IMR-90 (cell line): Measurements from ENCODE around the gene NME7. TPM values are rescaled to one million over a fixed set of nuclear protein-coding genes. Genes with fewer than 3 reads are reported as not detected.

Experiments used
- ATAC-seq: fragments of 200-7000 bp; cut with Tn5 transposase; 2 replicates; pipeline ENCODE4 v1.9.1; 2020; ENCODE audit warnings: low read depth, mild to moderate bottlenecking, moderate library complexity
- BruUV-seq: library from RNA; stranded (reverse); fragments of 400-500 nt; replicated peaks from 2 replicates; lab custom pipeline; 2021; lab: Mats Ljungman, UMichigan
- CTCF ChIA-PET: fragments of 300-600 bp; formaldehyde crosslinking; extraction: SDS; loops from one replicate; lab custom pipeline; 2021; ENCODE audit warnings: antibody characterized with exemption; lab: Yijun Ruan, JAX
- POLR2A ChIA-PET: fragments of 300-600 bp; sonication (Branson Sonifier 250); formaldehyde crosslinking; loops from one replicate; lab custom pipeline; 2022; ENCODE audit warnings: antibody characterized with exemption; ENCODE audit not compliant: unreplicated experiment; lab: Charles Lee
- DNase-seq: peaks from one replicate; pipeline ENCODE4 v3.0.0; 2013
- H2AFZ ChIP-seq: replicated peaks from 2 replicates; pipeline ENCODE3; 2013; ENCODE audit warnings: low read length, mild to moderate bottlenecking; ENCODE audit not compliant: poor library complexity
- H2AK5ac ChIP-seq: 2 replicates; pipeline ENCODE4 v1.6.1; 2013; ENCODE audit warnings: low read depth, low read length, inconsistent platforms
- H2AK9ac ChIP-seq: replicated peaks from 2 replicates; pipeline ENCODE3; 2013; ENCODE audit warnings: mild to moderate bottlenecking, low read depth, low read length, moderate library complexity; ENCODE audit not compliant: poor library complexity
- H2BK120ac ChIP-seq: 2 replicates; pipeline ENCODE4 v1.6.1; 2013; ENCODE audit warnings: low read depth, low read length, inconsistent platforms
- H2BK15ac ChIP-seq: 3 replicates; pipeline ENCODE4 v1.6.1; 2013; ENCODE audit warnings: low read depth, low read length, inconsistent platforms
- H2BK20ac ChIP-seq: 2 replicates; pipeline ENCODE4 v1.6.1; 2013; ENCODE audit warnings: low read depth, mild to moderate bottlenecking, inconsistent platforms, low read length, moderate library complexity
- H2BK5ac ChIP-seq: 2 replicates; pipeline ENCODE4 v1.6.1; 2013; ENCODE audit warnings: mild to moderate bottlenecking, low read depth, low read length, inconsistent platforms; ENCODE audit not compliant: poor library complexity, severe bottlenecking
- H3K14ac ChIP-seq: replicated peaks from 2 replicates; pipeline ENCODE4 v1.6.1; 2013; ENCODE audit warnings: low read depth, low read length, inconsistent platforms
- H3K18ac ChIP-seq: 2 replicates; pipeline ENCODE4 v1.6.1; 2013; ENCODE audit warnings: low read depth, low read length, control low read depth
- H3K23ac ChIP-seq: 2 replicates; pipeline ENCODE4 v1.6.1; 2013; ENCODE audit warnings: low read depth, low read length, inconsistent platforms
- H3K27ac ChIP-seq: 2 replicates; pipeline ENCODE4 v1.5.1; 2013; ENCODE audit warnings: mild to moderate bottlenecking, control low read depth, low read length; ENCODE audit not compliant: insufficient read depth
- H3K27me3 ChIP-seq: 2 replicates; pipeline ENCODE4 v1.6.1; 2013; ENCODE audit warnings: low read length; ENCODE audit not compliant: control insufficient read depth, insufficient read depth
- H3K36me3 ChIP-seq: 2 replicates; pipeline ENCODE4 v1.6.1; 2013; ENCODE audit warnings: low read length, mixed read lengths; ENCODE audit not compliant: control insufficient read depth, insufficient read depth
- H3K4ac ChIP-seq: 2 replicates; pipeline ENCODE4 v1.6.1; 2013; ENCODE audit warnings: low read depth, low read length, inconsistent platforms
- H3K4me1 ChIP-seq: 2 replicates; pipeline ENCODE4 v1.6.1; 2013; ENCODE audit warnings: low read length, mixed read lengths; ENCODE audit not compliant: control insufficient read depth, insufficient read depth
- H3K4me2 ChIP-seq: 2 replicates; pipeline ENCODE4 v1.6.1; 2013; ENCODE audit warnings: low read depth, mild to moderate bottlenecking, control low read depth, low read length, moderate library complexity
- H3K4me3 ChIP-seq: 2 replicates; pipeline ENCODE4 v1.5.1; 2013; ENCODE audit warnings: low read depth, mild to moderate bottlenecking, control low read depth, low read length, moderate library complexity; ENCODE audit not compliant: insufficient read depth
- H3K56ac ChIP-seq: 2 replicates; pipeline ENCODE4 v1.6.1; 2013; ENCODE audit warnings: low read length, inconsistent platforms; ENCODE audit not compliant: insufficient read depth; ENCODE audit errors: extremely low read depth
- H3K79me1 ChIP-seq, 2 experiments: 2 replicates each; pipeline ENCODE4 v1.6.1; 2013; ENCODE audit warnings: low read length in 2 of 2, inconsistent platforms in 1 of 2, low read depth in 1 of 2
- H3K9ac ChIP-seq: 2 replicates; pipeline ENCODE4 v1.6.1; 2013; ENCODE audit warnings: low read depth, low read length, control low read depth
- H3K9me1 ChIP-seq: 2 replicates; pipeline ENCODE4 v1.6.1; 2013; ENCODE audit warnings: low read length, inconsistent platforms; ENCODE audit not compliant: insufficient read depth
- H3K9me3 ChIP-seq: 2 replicates; pipeline ENCODE4 v1.6.1; 2013; ENCODE audit warnings: low read length; ENCODE audit not compliant: control insufficient read depth, insufficient read depth
- H4K20me1 ChIP-seq: 2 replicates; pipeline ENCODE4 v1.6.1; 2013; ENCODE audit warnings: low read length, inconsistent platforms; ENCODE audit not compliant: insufficient read depth
- H4K5ac ChIP-seq: 2 replicates; pipeline ENCODE4 v1.6.1; 2013; ENCODE audit warnings: mild to moderate bottlenecking, low read depth, low read length, control low read depth
- H4K8ac ChIP-seq, 2 experiments: 2 replicates each; pipeline ENCODE4 v1.6.1; 2013; ENCODE audit warnings: low read depth in 2 of 2, low read length in 2 of 2, control low read depth in 1 of 2, inconsistent platforms in 1 of 2
- H4K91ac ChIP-seq: 2 replicates; pipeline ENCODE4 v1.6.1; 2013; ENCODE audit warnings: low read depth, low read length, inconsistent platforms; ENCODE audit not compliant: insufficient read depth
- BHLHE40 ChIP-seq: fragments of 150-350 bp; IDR thresholded peaks from 2 replicates; pipeline ENCODE4 v1.6.1; 2016; ENCODE audit warnings: mild to moderate bottlenecking, low read depth, low read length
- CEBPB ChIP-seq: IDR thresholded peaks from 2 replicates; pipeline ENCODE4 v1.6.1; 2012; ENCODE audit warnings: low read depth, low read length, improper control_type of control experiment
- MXI1 ChIP-seq: IDR thresholded peaks from 2 replicates; pipeline ENCODE4 v1.6.1; 2012; ENCODE audit warnings: low read depth, mild to moderate bottlenecking, low read length, moderate library complexity, borderline replicate concordance
- RAD21 ChIP-seq: IDR thresholded peaks from 2 replicates; pipeline ENCODE4 v1.6.1; 2012; ENCODE audit warnings: low read length, improper control_type of control experiment
- RFX5 ChIP-seq: IDR thresholded peaks from 2 replicates; pipeline ENCODE4 v1.8.0; 2012; ENCODE audit warnings: low read depth, mild to moderate bottlenecking, low read length, moderate library complexity
- WGBS, 2 experiments: methylation state at CpG; one replicate each; pipeline versions ENCODE4 v1.1.5 to v1.1.7; 2013; ENCODE audit warnings: missing lambda C conversion rate in 2 of 2; ENCODE audit not compliant: insufficient read length in 1 of 2; ENCODE audit errors: extremely low coverage in 2 of 2; 5-methylcytosine and 5-hydroxymethylcytosine counted together
- dilution Hi-C: fragments of 300-500 bp; cut with HindIII; formaldehyde crosslinking; loops from one replicate; pipeline ENCODE4 v1.14.3; 2018; ENCODE audit warnings: low sequenced_read_pairs; ENCODE audit not compliant: unreplicated experiment
- in situ Hi-C: fragments of 300-500 bp; cut with MboI; formaldehyde crosslinking; loops from 3 replicates; pipeline ENCODE4 v1.14.3; 2019; ENCODE audit warnings: low sequenced_read_pairs, inconsistent platforms, mixed read lengths
- intact Hi-C: fragments of 100-400 bp; cut with micrococcal nuclease; formaldehyde crosslinking; loops from 2 replicates; pipeline ENCODE4 v1.10.0; 2022
- polyA plus RNA-seq, 3 experiments: library from polyadenylated mRNA; depleted of rRNA; stranded (reverse); fragments of >200 nt; gene quantifications; 2 replicates each; pipeline ENCODE4 v1.2.3, GENCODE V29; 2012; ENCODE audit warnings: low replicate concordance in 1 of 3
- total RNA-seq: library from RNA; depleted of rRNA; stranded (reverse); fragments of >200 nt; gene quantifications from 2 replicates; pipeline ENCODE4 v1.2.3, GENCODE V29; 2012

Gene NME7
- total and polyA plus RNA-seq, 2 of the 4 experiments (the other 2 are of a cell fraction): 18.3 to 22.4 TPM

- H2AK5ac ChIP-seq: no peak overlapping the region
Observed at GRCh38 chr1:169149555-169150286, 217.9 kb downstream of the NME7 start.

More at GRCh38 chr1:169149555-169150286, 217.9 kb downstream of the NME7 start:
- Histone ChIP-seq H4K20me1 (no peaks in the 10 kb centered on the region), H4K91ac (no peak overlapping the region), H3K4me3 (no peak overlapping the region), H2BK20ac (no peak overlapping the region), H2AFZ (no peak overlapping the region), H3K27ac (no peak overlapping the region), H3K23ac (no peak overlapping the region), H3K56ac (no peak overlapping the region), H3K79me1 (no peaks in the 10 kb centered on the region), H3K9me3 (no peaks in the 10 kb centered on the region), H4K8ac (no peak overlapping the region), H3K14ac (no peak overlapping the region), H3K4me1 (no peaks in the 10 kb centered on the region), H3K18ac (no peak overlapping the region), H4K5ac (no peak overlapping the region), H3K4ac (no peak overlapping the region), H2AK9ac (no peak overlapping the region), H2BK5ac (no peak overlapping the region), H2BK120ac (no peak overlapping the region), H2BK15ac (no peak overlapping the region), H3K4me2 (no peak overlapping the region), H3K9ac (no peak overlapping the region), H3K27me3 (no peaks in the 10 kb centered on the region), H3K9me1 (no peaks in the 10 kb centered on the region), H3K36me3 (no peaks in the 10 kb centered on the region)
- in situ Hi-C loops: no loop called here
- ATAC-seq (peak; percentile 32; the same call in 1 of the 2 replicates), DNase-seq (peak; percentile 27)
- TF ChIP-seq MXI1 (no peak), RAD21 (no peak), CEBPB (peak; percentile 70), RFX5 (no peak), BHLHE40 (no peak)
- POLR2A ChIA-PET: no interaction called here
- intact Hi-C loops: no loop called here
- no TSS peak for BruUV-seq
- CTCF ChIA-PET: interaction anchor here (1.0 to 1.2 kb wide), 2 partner anchors 15 to 198 kb away, joined by 3 read pairs; no protein-coding TSS in a partner anchor
- dilution Hi-C loops: no loop called here
- no CpG with 5 or more reads among the region's 2 CpGs for WGBS, 2 experiments
